Esophagus squamous epithelium (tissue), 4 donors: Measurements from ENCODE around the gene SAMD11.

Source experiments
- POLR2A ChIP-seq, 4 donors: fragments of 450-650 bp; IDR thresholded peaks; one replicate each; pipeline ENCODE4 v1.6.1; 2017; ENCODE audit warnings: antibody characterized with exemption in 4 of 4, mild to moderate bottlenecking in 4 of 4, moderate library complexity in 3 of 4
- TF ChIP-seq, protein P1 (sequence below), 6 experiments: fragments of 450-650 bp in 4 of 6; fragments of 200-600 bp in 2 of 6; sonication (generic) in 2 of 6; IDR thresholded peaks; one replicate each; pipeline ENCODE4 v1.5.1; 2016 to 2019; ENCODE audit warnings: antibody characterized with exemption in 6 of 6, mild to moderate bottlenecking in 4 of 6, moderate library complexity in 4 of 6

- TF ChIP-seq, protein P1, sequence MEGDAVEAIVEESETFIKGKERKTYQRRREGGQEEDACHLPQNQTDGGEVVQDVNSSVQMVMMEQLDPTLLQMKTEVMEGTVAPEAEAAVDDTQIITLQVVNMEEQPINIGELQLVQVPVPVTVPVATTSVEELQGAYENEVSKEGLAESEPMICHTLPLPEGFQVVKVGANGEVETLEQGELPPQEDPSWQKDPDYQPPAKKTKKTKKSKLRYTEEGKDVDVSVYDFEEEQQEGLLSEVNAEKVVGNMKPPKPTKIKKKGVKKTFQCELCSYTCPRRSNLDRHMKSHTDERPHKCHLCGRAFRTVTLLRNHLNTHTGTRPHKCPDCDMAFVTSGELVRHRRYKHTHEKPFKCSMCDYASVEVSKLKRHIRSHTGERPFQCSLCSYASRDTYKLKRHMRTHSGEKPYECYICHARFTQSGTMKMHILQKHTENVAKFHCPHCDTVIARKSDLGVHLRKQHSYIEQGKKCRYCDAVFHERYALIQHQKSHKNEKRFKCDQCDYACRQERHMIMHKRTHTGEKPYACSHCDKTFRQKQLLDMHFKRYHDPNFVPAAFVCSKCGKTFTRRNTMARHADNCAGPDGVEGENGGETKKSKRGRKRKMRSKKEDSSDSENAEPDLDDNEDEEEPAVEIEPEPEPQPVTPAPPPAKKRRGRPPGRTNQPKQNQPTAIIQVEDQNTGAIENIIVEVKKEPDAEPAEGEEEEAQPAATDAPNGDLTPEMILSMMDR (IDR thresholded peaks at IDR 0.05), result no peak
- TF ChIP-seq POLR2A (IDR thresholded peaks at IDR 0.05), result no peak
Measured at GRCh38 chr1:980602-981395, 57.1 kb downstream of the SAMD11 start.
